IPS-20b (cell line): ENCODE data around the gene GPR39.

Experiments used
- H3K27ac ChIP-seq: one replicate; pipeline ENCODE4 v1.5.1; 2013; ENCODE audit warnings: low read length
- H3K27me3 ChIP-seq: 2 replicates; pipeline ENCODE4 v1.6.1; 2013; ENCODE audit warnings: mild to moderate bottlenecking, low read length, inconsistent platforms; ENCODE audit not compliant: insufficient read depth
- H3K36me3 ChIP-seq: 2 replicates; pipeline ENCODE4 v1.6.1; 2013; ENCODE audit warnings: low read depth, mild to moderate bottlenecking, inconsistent platforms, low read length, moderate library complexity; ENCODE audit not compliant: insufficient read depth
- H3K4me1 ChIP-seq: 2 replicates; pipeline ENCODE4 v1.6.1; 2013; ENCODE audit warnings: mild to moderate bottlenecking, control low read depth, inconsistent platforms, low read length, moderate library complexity; ENCODE audit not compliant: insufficient read depth
- H3K4me3 ChIP-seq: 2 replicates; pipeline ENCODE4 v1.5.1; 2013; ENCODE audit warnings: mild to moderate bottlenecking, low read length, inconsistent platforms
- H3K9ac ChIP-seq: 2 replicates; pipeline ENCODE4 v1.6.1; 2013; ENCODE audit warnings: low read depth, mild to moderate bottlenecking, inconsistent platforms, low read length, moderate library complexity
- H3K9me3 ChIP-seq: 2 replicates; pipeline ENCODE4 v1.6.1; 2013; ENCODE audit warnings: mild to moderate bottlenecking, low read depth, low read length, inconsistent platforms; ENCODE audit not compliant: insufficient read depth

GPR39 gene

GRCh38 chr2:132414081-132414480, 2.5 kb upstream of the GPR39 start:
- Histone ChIP-seq H3K4me1 (0 out of 2 replicates have a peak, but pooled peaks cover 3% of the 10 kb centered on the region), H3K36me3 (no peaks in the 10 kb centered on the region), H3K9ac (no peak overlapping the region), H3K27me3 (peaks cover 48% of the 10 kb centered on the region), H3K27ac (no peak overlapping the region), H3K4me3 (no peak overlapping the region), H3K9me3 (no peaks in the 10 kb centered on the region)

- peak overlapping the region; percentile 21; the same call in 1 of the 2 replicates for H3K9ac ChIP-seq
- 0 out of 2 replicates have a peak, but pooled peaks cover 3% of the 10 kb centered on the region for H3K4me1 ChIP-seq
- H3K36me3 ChIP-seq, result no peaks in the 10 kb centered on the region
- H3K9me3 ChIP-seq, result no peaks in the 10 kb centered on the region
- H3K27me3 ChIP-seq, result peaks cover 48% of the 10 kb centered on the region
- H3K4me3 ChIP-seq, result peak overlapping the region; percentile 70
- H3K27ac ChIP-seq, result no peak overlapping the region
These were observed 1.2 kb upstream of the GPR39 start for GRCh38 chr2:132415256-132415914.

GRCh38 chr2:132415915-132416722, 486 bp upstream of the GPR39 start:
- H3K27ac ChIP-seq, result no peak overlapping the region
- H3K36me3 ChIP-seq, result no peaks in the 10 kb centered on the region
- H3K27me3 ChIP-seq, result peaks cover 48% of the 10 kb centered on the region
- H3K9me3 ChIP-seq, result no peaks in the 10 kb centered on the region
- peak overlapping the region; percentile 21; the same call in 1 of the 2 replicates for H3K9ac ChIP-seq
- H3K4me1 ChIP-seq, result 0 out of 2 replicates have a peak, but pooled peaks cover 3% of the 10 kb centered on the region
- H3K4me3 ChIP-seq, result peak overlapping the region; percentile 70

GRCh38 chr2:132417430-132418035, 928 bp downstream of the GPR39 start:
- H3K4me3 ChIP-seq, result no peak overlapping the region
- no peak overlapping the region for H3K27ac ChIP-seq
- H3K4me1 ChIP-seq, result 0 out of 2 replicates have a peak, but pooled peaks cover 3% of the 10 kb centered on the region
- H3K9me3 ChIP-seq, result no peaks in the 10 kb centered on the region
- no peak overlapping the region for H3K9ac ChIP-seq
- peaks cover 48% of the 10 kb centered on the region for H3K27me3 ChIP-seq
- H3K36me3 ChIP-seq, result no peaks in the 10 kb centered on the region

- no peaks in the 10 kb centered on the region for H3K9me3 ChIP-seq
- H3K36me3 ChIP-seq, result no peaks in the 10 kb centered on the region
- no peak overlapping the region for H3K4me3 ChIP-seq
- no peak overlapping the region for H3K27ac ChIP-seq
- H3K9ac ChIP-seq, result no peak overlapping the region
- H3K4me1 ChIP-seq, result 0 out of 2 replicates have a peak, but pooled peaks cover 3% of the 10 kb centered on the region
- peaks cover 44% of the 10 kb centered on the region for H3K27me3 ChIP-seq
These were observed 2.6 kb downstream of the GPR39 start for GRCh38 chr2:132419235-132419634.

GRCh38 chr2:132419941-132420340, 3.3 kb downstream of the GPR39 start:
- H3K4me3 ChIP-seq, result no peak overlapping the region
- H3K36me3 ChIP-seq, result no peaks in the 10 kb centered on the region
- H3K27me3 ChIP-seq, result peaks cover 39% of the 10 kb centered on the region
- no peak overlapping the region for H3K27ac ChIP-seq
- 0 out of 2 replicates have a peak, but pooled peaks cover 3% of the 10 kb centered on the region for H3K4me1 ChIP-seq
- H3K9me3 ChIP-seq, result no peaks in the 10 kb centered on the region
- H3K9ac ChIP-seq, result no peak overlapping the region

GRCh38 chr2:132420816-132421805, 4.5 kb downstream of the GPR39 start:
- H3K9ac ChIP-seq, result no peak overlapping the region
- H3K27me3 ChIP-seq, result peaks cover 27% of the 10 kb centered on the region
- no peaks in the 10 kb centered on the region for H3K36me3 ChIP-seq
- H3K9me3 ChIP-seq, result no peaks in the 10 kb centered on the region
- no peak overlapping the region for H3K4me3 ChIP-seq
- no peak overlapping the region for H3K27ac ChIP-seq
- no peaks in the 10 kb centered on the region for H3K4me1 ChIP-seq

- Histone ChIP-seq H3K4me3 (no peak overlapping the region), H3K9ac (no peak overlapping the region), H3K4me1 (no peaks in the 10 kb centered on the region), H3K9me3 (no peaks in the 10 kb centered on the region), H3K27ac (no peak overlapping the region), H3K27me3 (peaks cover 11% of the 10 kb centered on the region), H3K36me3 (no peaks in the 10 kb centered on the region)
These were observed 6.1 kb downstream of the GPR39 start for GRCh38 chr2:132422736-132423135.

- H3K9ac ChIP-seq, result no peak overlapping the region
- H3K4me1 ChIP-seq, result no peaks in the 10 kb centered on the region
- no peak overlapping the region for H3K4me3 ChIP-seq
- no peaks in the 10 kb centered on the region for H3K9me3 ChIP-seq
- no peak overlapping the region for H3K27ac ChIP-seq
- H3K36me3 ChIP-seq, result no peaks in the 10 kb centered on the region
- H3K27me3 ChIP-seq, result no peaks in the 10 kb centered on the region
These were observed 8.0 kb downstream of the GPR39 start for GRCh38 chr2:132424526-132425121.

- no peaks in the 10 kb centered on the region for H3K27me3 ChIP-seq
- no peak overlapping the region for H3K9ac ChIP-seq
- no peaks in the 10 kb centered on the region for H3K4me1 ChIP-seq
These were observed 9.4 kb downstream of the GPR39 start for GRCh38 chr2:132426033-132426432.

More at GRCh38 chr2:132426033-132426432, 9.4 kb downstream of the GPR39 start:
- H3K9me3 ChIP-seq, result no peaks in the 10 kb centered on the region
- no peak overlapping the region for H3K4me3 ChIP-seq
- no peak overlapping the region for H3K27ac ChIP-seq
- no peaks in the 10 kb centered on the region for H3K36me3 ChIP-seq
